Breast epithelium (tissue), 4 donors: Measurements from ENCODE around the gene PFN2. TPM values are rescaled to one million over a fixed set of nuclear protein-coding genes. Genes with fewer than 3 reads are reported as not detected.

ENCODE experiments used
- DNase-seq, 2 donors: peaks; one replicate each; pipeline ENCODE4 v3.0.0-alpha.2; 2019; ENCODE audit warnings: low spot score in 2 of 2
- H3K27ac ChIP-seq, 2 donors: fragments of 200-600 bp; sonication (generic) in 1 of 2; one replicate each; pipeline ENCODE4 v1.5.1; 2016 to 2019; ENCODE audit warnings: mild to moderate bottlenecking in 1 of 2
- H3K27me3 ChIP-seq, 2 donors: fragments of 200-600 bp; sonication (generic) in 1 of 2; one replicate each; pipeline versions ENCODE4 v1.5.1 to v1.6.0; 2017 to 2019; ENCODE audit warnings: control low read depth in 1 of 2, mild to moderate bottlenecking in 1 of 2
- H3K36me3 ChIP-seq: fragments of 200-600 bp; one replicate; pipeline ENCODE4 v1.5.1; 2019
- H3K4me1 ChIP-seq, 2 donors: fragments of 200-600 bp; sonication (generic); one replicate each; pipeline ENCODE4 v1.5.1; 2016 to 2019; ENCODE audit warnings: control low read depth in 1 of 2
- H3K4me3 ChIP-seq, 3 donors: fragments of 200-600 bp; sonication (generic); 1 replicate in 2 of 3; 2 replicates in 1 of 3; pipeline ENCODE4 v1.5.1; 2016 to 2019; ENCODE audit warnings: mild to moderate bottlenecking in 3 of 3, moderate library complexity in 2 of 3
- H3K9me3 ChIP-seq, 2 donors: fragments of 200-600 bp; sonication (generic) in 1 of 2; one replicate each; pipeline ENCODE4 v1.5.1; 2016 to 2019; ENCODE audit warnings: control low read depth in 1 of 2
- CTCF ChIP-seq, 3 donors: fragments of 450-650 bp; IDR thresholded peaks; one replicate each; pipeline ENCODE4 v1.5.1; 2016 to 2017; ENCODE audit warnings: antibody characterized with exemption in 3 of 3, mild to moderate bottlenecking in 3 of 3, moderate library complexity in 3 of 3
- POLR2A ChIP-seq: fragments of 450-650 bp; IDR thresholded peaks from one replicate; pipeline ENCODE4 v1.6.1; 2016; ENCODE audit warnings: antibody characterized with exemption, mild to moderate bottlenecking, moderate library complexity
- POLR2AphosphoS5 ChIP-seq, 3 donors: sonication (generic); formaldehyde crosslinking; IDR thresholded peaks; one replicate each; pipeline ENCODE4 v1.6.1; 2017; ENCODE audit warnings: antibody characterized with exemption in 3 of 3
- intact Hi-C: fragments of 100-400 bp; cut with DNase I; formaldehyde crosslinking; loops from one replicate; pipeline ENCODE4 v1.15.1; 2023; ENCODE audit warnings: low total_unique reads
- total RNA-seq, 3 donors: library from RNA; depleted of rRNA; stranded (reverse); fragments of >200 nt; gene quantifications; one replicate each; pipeline ENCODE4 v1.1.0, GENCODE V29; 2016

The PFN2 gene
- total RNA-seq: 10 to 100 TPM; 48.2 to 65.6 (median 49.8) TPM

- no peaks in the 10 kb centered on the region for H3K36me3 ChIP-seq
- TF ChIP-seq POLR2AphosphoS5 (IDR thresholded peaks at IDR 0.05) (peak in 1 of 3 donors; percentile 29), POLR2A (no peak)
- intact Hi-C loops: no loop called here
- H3K27me3 ChIP-seq: no peaks in the 10 kb centered on the region
- peak within 1 kb of the TSS; percentile 79 to 95 (median 93) for H3K4me3 ChIP-seq
- DNase-seq: peak; percentile 43 to 55
- peaks cover 0 to 6% of the 10 kb centered on the region in 2 donors for H3K4me1 ChIP-seq
- H3K9me3 ChIP-seq: no peaks in the 10 kb centered on the region
- peak within 1 kb of the TSS; percentile 90 to 91 for H3K27ac ChIP-seq
These were observed at the start of gene PFN2 for GRCh38 chr3:149970716-149971402. TSS of gene PFN2 (minus strand) at chr3:149970895. CDS start at chr3:149970856, 39 bp downstream.

- no peak for DNase-seq
- Histone ChIP-seq H3K9me3 (no peaks in the 10 kb centered on the region), H3K36me3 (no peaks in the 10 kb centered on the region), H3K27me3 (no peaks in the 10 kb centered on the region), H3K4me1 (no peaks in the 10 kb centered on the region), H3K27ac (no peak overlapping the region), H3K4me3 (no peak overlapping the region)
- intact Hi-C loops: no loop called here
- TF ChIP-seq CTCF (IDR thresholded peaks at IDR 0.05): no peak
- TF ChIP-seq POLR2A: no peak
- no peak for TF ChIP-seq POLR2AphosphoS5 (IDR thresholded peaks at IDR 0.05)
These were observed 45.2 kb upstream of the PFN2 start for GRCh38 chr3:150015901-150016300.

- intact Hi-C loops: no loop called here
- Histone ChIP-seq H3K4me1 (no peaks in the 10 kb centered on the region), H3K4me3 (no peak overlapping the region), H3K27ac (no peak overlapping the region), H3K36me3 (no peaks in the 10 kb centered on the region), H3K27me3 (no peaks in the 10 kb centered on the region), H3K9me3 (no peaks in the 10 kb centered on the region)
- DNase-seq: no peak
- TF ChIP-seq CTCF (IDR thresholded peaks at IDR 0.05) (no peak), POLR2A (no peak), POLR2AphosphoS5 (IDR thresholded peaks at IDR 0.05) (no peak)
These were observed 44.1 kb upstream of the PFN2 start for GRCh38 chr3:150014782-150015181.

- intact Hi-C loops: no loop called here
- Histone ChIP-seq H3K4me1 (no peaks in the 10 kb centered on the region), H3K9me3 (no peaks in the 10 kb centered on the region), H3K27ac (no peak overlapping the region), H3K27me3 (no peaks in the 10 kb centered on the region), H3K4me3 (no peak overlapping the region), H3K36me3 (no peaks in the 10 kb centered on the region)
- TF ChIP-seq CTCF (IDR thresholded peaks at IDR 0.05) (no peak), POLR2AphosphoS5 (IDR thresholded peaks at IDR 0.05) (no peak), POLR2A (no peak)
- no peak for DNase-seq
These were observed 43.1 kb upstream of the PFN2 start for GRCh38 chr3:150013801-150014200.

- Histone ChIP-seq H3K27ac (no peak overlapping the region), H3K4me1 (no peaks in the 10 kb centered on the region), H3K9me3 (no peaks in the 10 kb centered on the region), H3K36me3 (no peaks in the 10 kb centered on the region), H3K4me3 (no peak overlapping the region), H3K27me3 (no peaks in the 10 kb centered on the region)
- TF ChIP-seq CTCF (IDR thresholded peaks at IDR 0.05) (no peak), POLR2AphosphoS5 (IDR thresholded peaks at IDR 0.05) (no peak), POLR2A (no peak)
- no peak for DNase-seq
- intact Hi-C loops: no loop called here
These were observed 36.1 kb upstream of the PFN2 start for GRCh38 chr3:150006794-150007193.
